ENCODE measurements around the gene IMMT.

- TF ChIP-seq POLR2AphosphoS5 (IDR thresholded peaks at IDR 0.05; ENCODE audit: low read depth, low read length) (no peak), MAX (IDR thresholded peaks at IDR 0.05) (no peak), TCF12 (IDR thresholded peaks at IDR 0.05; ENCODE audit: low read depth, low read length) (no peak), EGR1 (IDR thresholded peaks at IDR 0.05; ENCODE audit: borderline replicate concordance, low read depth, low read length) (no peak), USF2 (IDR thresholded peaks at IDR 0.05; ENCODE audit: low read length) (no peak), TAF1 (IDR thresholded peaks at IDR 0.05; ENCODE audit: low read depth, low read length) (no peak), POLR2A (IDR thresholded peaks at IDR 0.05; ENCODE audit: control extremely low read depth in 1 of 2, low read depth in 2 of 2, low read length in 2 of 2) (no peak), CTCF (IDR thresholded peaks at IDR 0.05; ENCODE audit: control extremely low read depth in 1 of 3, insufficient read depth in 1 of 3, low read depth in 1 of 3, low read length in 3 of 3) (no peak)
Measured at GRCh38 chr2:86136141-86136540, 59.1 kb downstream of the IMMT start.

All from H1 (cell line).